Bronchial epithelial cell (primary cell): Measurements from ENCODE around the gene XRN1. TPM values are rescaled to one million over a fixed set of nuclear protein-coding genes. Genes with fewer than 3 reads are reported as not detected.
"Not testable (repeated sequence)": the region's sequence is repeated elsewhere in the genome, so short reads cannot be mapped to it uniquely, and the experiment has no call there.

Source experiments
- DNase-seq: peaks from one replicate; pipeline ENCODE4 v3.0.0-alpha.2; 2010; ENCODE audit warnings: low read depth
- FAIRE-seq: peaks from 2 replicates; lab custom pipeline; 2011; peaks lifted over from hg19 to GRCh38; lab: Jason Lieb, UNC
- H3K27me3 ChIP-seq: 2 replicates; pipeline ENCODE4 v1.5.1; 2011; ENCODE audit warnings: low read length; ENCODE audit not compliant: control insufficient read depth, insufficient read depth
- H3K36me3 ChIP-seq: 2 replicates; pipeline ENCODE4 v1.5.1; 2011; ENCODE audit warnings: low read length; ENCODE audit not compliant: control insufficient read depth, insufficient read depth
- H3K4me3 ChIP-seq: 2 replicates; pipeline ENCODE4 v1.5.1; 2011; ENCODE audit warnings: mild to moderate bottlenecking, low read depth, low read length, control low read depth
- total RNA-seq: library from RNA; depleted of rRNA; stranded (reverse); fragments of >200 nt; gene quantifications from 2 replicates; pipeline ENCODE4 v1.2.1, GENCODE V29; 2014
- TF ChIP-seq, protein P1 (sequence below): IDR thresholded peaks from 2 replicates; pipeline ENCODE4 v1.5.1; 2011; ENCODE audit warnings: mild to moderate bottlenecking, moderate library complexity, low read length, control low read depth, inconsistent platforms; ENCODE audit not compliant: insufficient read depth, severe bottlenecking

Gene XRN1
- total RNA-seq, 1 donor from 2014 or later = 15.0 TPM

DNA sequence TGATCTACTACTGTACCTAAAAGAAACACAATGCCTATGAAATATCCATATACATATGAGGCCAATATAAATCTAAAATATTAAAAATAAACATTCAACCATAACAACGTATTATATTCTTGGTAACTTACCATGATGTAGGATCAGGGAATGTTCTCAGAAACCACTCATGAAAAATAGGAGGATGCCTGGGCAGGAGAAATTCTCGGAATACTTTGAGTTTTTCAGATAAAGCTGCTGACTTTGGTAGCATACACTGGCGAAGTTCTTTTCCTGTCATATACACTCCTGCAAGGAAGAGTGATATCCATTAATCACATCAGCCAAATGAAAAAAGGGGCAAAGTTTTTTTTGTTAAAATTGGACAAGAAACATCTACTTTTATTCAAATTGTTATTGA lies 11.3 kb upstream of the XRN1 start:
- no peak overlapping the region for H3K4me3 ChIP-seq
- TF ChIP-seq, protein P1, sequence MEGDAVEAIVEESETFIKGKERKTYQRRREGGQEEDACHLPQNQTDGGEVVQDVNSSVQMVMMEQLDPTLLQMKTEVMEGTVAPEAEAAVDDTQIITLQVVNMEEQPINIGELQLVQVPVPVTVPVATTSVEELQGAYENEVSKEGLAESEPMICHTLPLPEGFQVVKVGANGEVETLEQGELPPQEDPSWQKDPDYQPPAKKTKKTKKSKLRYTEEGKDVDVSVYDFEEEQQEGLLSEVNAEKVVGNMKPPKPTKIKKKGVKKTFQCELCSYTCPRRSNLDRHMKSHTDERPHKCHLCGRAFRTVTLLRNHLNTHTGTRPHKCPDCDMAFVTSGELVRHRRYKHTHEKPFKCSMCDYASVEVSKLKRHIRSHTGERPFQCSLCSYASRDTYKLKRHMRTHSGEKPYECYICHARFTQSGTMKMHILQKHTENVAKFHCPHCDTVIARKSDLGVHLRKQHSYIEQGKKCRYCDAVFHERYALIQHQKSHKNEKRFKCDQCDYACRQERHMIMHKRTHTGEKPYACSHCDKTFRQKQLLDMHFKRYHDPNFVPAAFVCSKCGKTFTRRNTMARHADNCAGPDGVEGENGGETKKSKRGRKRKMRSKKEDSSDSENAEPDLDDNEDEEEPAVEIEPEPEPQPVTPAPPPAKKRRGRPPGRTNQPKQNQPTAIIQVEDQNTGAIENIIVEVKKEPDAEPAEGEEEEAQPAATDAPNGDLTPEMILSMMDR = no peak
- FAIRE-seq = no peak
- no peaks in the 10 kb centered on the region for H3K36me3 ChIP-seq
- no peaks in the 10 kb centered on the region for H3K27me3 ChIP-seq
- DNase-seq = no peak

DNA sequence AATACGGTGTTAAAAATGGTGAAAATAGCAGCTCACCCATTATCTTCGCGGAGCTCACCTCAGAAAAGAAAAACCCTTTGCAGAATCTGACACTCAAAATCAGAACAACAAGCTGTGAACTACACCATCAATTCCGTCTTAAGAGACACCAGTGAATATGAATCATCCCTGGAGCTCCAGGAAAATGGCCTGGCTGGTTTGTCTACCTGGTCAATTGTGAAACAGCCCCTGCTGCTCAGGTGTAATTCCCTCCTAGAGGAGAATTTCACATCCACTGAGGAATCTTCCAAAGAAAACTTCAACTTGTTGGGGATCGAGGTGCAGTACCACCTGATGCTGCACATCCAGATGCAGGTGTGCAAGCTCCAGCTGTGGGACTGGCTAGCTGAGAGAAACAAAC lies 3.0 kb upstream of the XRN1 start:
- TF ChIP-seq, protein P1 = no peak
- Histone ChIP-seq H3K4me3 (no peak overlapping the region), H3K36me3 (no peaks in the 10 kb centered on the region), H3K27me3 (no peaks in the 10 kb centered on the region)
- DNase-seq = peak; percentile 21
- FAIRE-seq = no peak

DNA sequence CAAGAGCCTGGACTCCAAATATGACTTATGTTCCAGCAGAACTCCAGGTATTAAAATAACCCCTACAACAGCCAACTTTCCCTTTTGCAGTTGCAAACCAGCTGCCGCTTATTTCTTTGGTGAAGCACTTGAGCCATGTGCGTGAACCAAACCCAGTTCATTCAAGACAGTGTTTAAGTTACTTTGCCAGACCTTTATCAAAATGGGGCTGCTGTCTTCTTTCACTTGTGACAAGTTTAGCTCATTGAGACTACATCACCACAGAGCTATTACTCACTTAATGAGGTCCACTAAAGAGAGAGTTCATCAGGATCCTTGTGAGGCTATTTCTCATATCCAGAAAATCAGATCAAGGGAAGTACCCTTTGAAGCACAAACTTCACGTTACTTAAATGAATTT lies 2.4 kb upstream of the XRN1 start:
- FAIRE-seq (no peak), DNase-seq (no peak)
- Histone ChIP-seq H3K4me3 (no peak overlapping the region), H3K27me3 (no peaks in the 10 kb centered on the region), H3K36me3 (no peaks in the 10 kb centered on the region)
- TF ChIP-seq, protein P1 = no peak

DNA sequence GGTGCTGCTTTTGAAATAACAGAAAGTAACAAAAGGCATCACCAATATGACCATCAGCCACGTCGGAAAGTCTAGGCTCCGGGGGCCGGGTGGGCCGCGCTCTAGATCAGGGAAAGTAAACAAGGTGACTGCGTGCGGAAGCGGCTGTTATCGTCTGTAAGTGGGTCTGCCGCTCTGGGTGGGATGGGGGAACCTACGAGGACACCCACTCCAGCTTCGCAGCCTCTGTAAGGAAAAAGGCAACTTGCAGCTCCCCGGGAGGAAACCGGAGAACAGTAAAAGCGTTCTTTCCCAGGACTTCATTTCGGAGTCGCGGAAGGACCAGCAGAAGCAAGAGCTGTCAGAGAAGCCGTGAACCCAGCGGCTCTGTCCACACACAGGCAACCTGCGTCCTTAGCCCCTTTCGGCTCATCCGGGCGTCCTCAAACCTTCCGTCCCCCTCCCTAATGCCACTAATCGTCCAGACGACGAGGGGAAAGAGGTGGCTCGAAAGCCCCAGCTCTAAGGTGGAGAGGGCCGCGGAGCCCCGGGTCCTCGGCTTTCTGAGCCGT lies 461 bp downstream of the XRN1 start:
- no peaks in the 10 kb centered on the region for H3K36me3 ChIP-seq
- no peak for FAIRE-seq
- TF ChIP-seq, protein P1 = no peak
- DNase-seq = peak; percentile 29
- no peaks in the 10 kb centered on the region for H3K27me3 ChIP-seq
- H3K4me3 ChIP-seq = peak overlapping the region; percentile 99

DNA sequence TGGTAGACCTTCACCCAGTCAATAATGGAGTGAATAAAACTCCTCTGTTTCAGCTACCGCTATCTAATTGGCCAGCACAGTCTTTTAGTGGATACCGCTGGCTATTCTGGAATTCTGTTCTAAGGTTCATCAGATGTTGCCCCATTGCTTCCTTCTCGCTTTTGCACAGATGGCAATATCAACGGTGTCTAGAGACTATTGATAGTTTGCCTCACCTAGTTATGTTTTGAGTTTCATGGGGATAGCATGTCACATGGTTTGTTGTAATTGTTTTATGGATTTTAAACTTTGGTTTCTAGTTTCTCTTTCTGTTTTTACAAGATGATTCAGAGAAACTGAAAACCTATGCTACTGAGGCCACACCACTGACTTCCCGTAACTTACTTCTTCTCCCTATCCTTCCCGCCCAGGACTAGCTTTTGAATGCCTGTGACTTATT lies 2.0 kb downstream of the XRN1 start:
- Histone ChIP-seq H3K27me3 (no peaks in the 10 kb centered on the region), H3K36me3 (no peaks in the 10 kb centered on the region), H3K4me3 (no peak overlapping the region)
- DNase-seq (no peak), FAIRE-seq (no peak)
- TF ChIP-seq, protein P1 = no peak

DNA sequence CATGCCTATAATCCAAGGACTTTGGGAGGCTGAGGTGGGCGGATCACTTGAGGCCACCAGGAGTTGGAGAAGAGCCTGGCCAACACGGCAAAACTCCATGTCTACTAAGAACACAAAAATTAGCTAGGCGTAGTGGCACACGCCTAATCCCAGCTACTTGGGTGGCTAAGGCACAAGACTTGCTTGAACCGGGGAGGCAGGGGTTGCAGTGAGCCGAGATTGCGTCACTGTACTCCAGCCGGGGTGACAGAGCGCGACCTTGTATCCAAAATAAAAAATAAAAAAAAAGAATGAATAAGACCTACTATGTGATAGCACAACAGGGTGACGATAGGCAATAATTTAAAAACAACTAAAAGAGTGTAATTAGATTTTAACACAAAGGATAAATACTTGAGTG lies 3.5 kb downstream of the XRN1 start:
- no peak for DNase-seq
- Histone ChIP-seq H3K36me3 (no peaks in the 10 kb centered on the region), H3K27me3 (no peaks in the 10 kb centered on the region), H3K4me3 (no peak overlapping the region)
- no peak for FAIRE-seq
- TF ChIP-seq, protein P1 = no peak

DNA sequence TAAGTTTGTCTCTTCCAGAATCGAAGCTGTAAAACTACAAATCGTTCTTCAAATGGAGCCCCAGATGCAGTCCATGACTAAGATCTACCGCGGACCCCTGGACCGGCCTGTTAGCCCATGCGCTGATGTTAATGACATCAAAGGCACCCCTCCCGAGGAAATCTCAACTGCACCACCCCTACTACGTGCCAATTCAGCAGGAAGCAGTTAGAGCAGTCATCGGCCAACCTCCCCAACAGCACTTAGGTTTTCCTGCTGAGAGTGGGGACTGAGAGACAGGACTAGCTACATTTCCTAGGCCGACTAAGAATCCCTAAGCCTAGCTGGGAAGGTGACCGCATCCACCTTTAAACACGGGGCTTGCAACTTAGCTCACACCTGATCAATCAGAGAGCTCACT lies 4.8 kb downstream of the XRN1 start:
- not testable (repeated sequence) for DNase-seq, H3K36me3 ChIP-seq, H3K4me3 ChIP-seq, H3K27me3 ChIP-seq, FAIRE-seq

DNA sequence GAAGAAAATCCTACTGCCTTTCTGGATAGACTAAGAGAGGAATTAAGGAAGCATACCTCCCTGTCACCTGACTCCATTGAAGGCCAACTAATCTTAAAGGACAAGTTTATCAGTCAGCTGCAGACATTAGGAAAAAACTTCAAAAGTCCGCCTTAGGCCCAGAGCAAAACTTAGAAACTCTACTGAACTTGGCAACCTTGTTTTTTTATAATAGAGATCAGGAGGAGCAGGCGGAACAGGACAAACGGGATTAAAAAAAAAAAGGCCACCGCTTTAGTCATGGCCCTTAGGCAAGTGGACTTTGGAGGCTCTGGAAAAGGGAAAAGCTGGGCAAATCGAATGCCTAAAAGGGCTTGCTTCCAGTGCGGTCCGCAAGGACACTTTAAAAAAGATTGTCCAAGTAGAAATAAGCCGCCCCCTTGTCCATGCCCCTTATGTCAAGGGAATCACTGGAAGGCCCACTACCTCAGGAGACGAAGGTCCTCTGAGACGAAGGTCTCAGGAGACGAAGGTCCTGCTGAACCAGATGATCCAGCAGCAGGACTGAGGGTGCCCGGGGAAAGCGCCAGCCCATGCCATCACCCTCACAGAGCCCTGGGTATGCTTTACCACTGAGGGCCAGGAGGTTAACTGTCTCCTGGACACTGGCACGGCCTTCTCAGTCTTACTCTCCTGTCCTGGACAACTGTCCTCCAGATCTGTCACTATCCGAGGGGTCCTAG lies 8.2 kb downstream of the XRN1 start:
- peak; percentile 29 for DNase-seq
- H3K36me3 ChIP-seq, FAIRE-seq, H3K4me3 ChIP-seq, H3K27me3 ChIP-seq: not testable (repeated sequence)
